HG03575 (cell line): ENCODE results near the gene POLR2F.
"Not testable (repeated sequence)": the region's sequence is repeated elsewhere in the genome, so short reads cannot be mapped to it uniquely, and the experiment has no call there.

ENCODE experiments used
- ATAC-seq: cut with Tn5 transposase; IDR thresholded peaks from one replicate; pipeline ENCODE4 v1.9.1; 2021; ENCODE audit not compliant: unreplicated experiment, insufficient number of reproducible peaks, low FRiP score; ENCODE audit errors: extremely low read depth

The POLR2F gene

GRCh38 chr22:37947142-37947795, 6.2 kb upstream of the POLR2F start:
- not testable (repeated sequence) for ATAC-seq

GRCh38 chr22:37951305-37951704, 2.2 kb upstream of the POLR2F start:
- no peak for ATAC-seq

GRCh38 chr22:37952629-37953028, 870 bp upstream of the POLR2F start:
- not testable (repeated sequence) for ATAC-seq

- peak; percentile 9 for ATAC-seq
Observed at GRCh38 chr22:37953062-37953436, 450 bp upstream of the POLR2F start.

- no peak for ATAC-seq
Observed at GRCh38 chr22:37954686-37955085, 1.2 kb downstream of the POLR2F start.

GRCh38 chr22:37955825-37956397, 2.4 kb downstream of the POLR2F start:
- not testable (repeated sequence) for ATAC-seq

- ATAC-seq, result no peak
Observed at GRCh38 chr22:37957232-37957631, 3.7 kb downstream of the POLR2F start.

- no peak for ATAC-seq
Observed at GRCh38 chr22:37959231-37959825, 5.8 kb downstream of the POLR2F start.

- no peak for ATAC-seq
Observed at GRCh38 chr22:37961062-37961461, 7.6 kb downstream of the POLR2F start.

GRCh38 chr22:37965940-37966664, 12.6 kb downstream of the POLR2F start:
- no peak for ATAC-seq

GRCh38 chr22:37967147-37967546, 13.6 kb downstream of the POLR2F start:
- ATAC-seq, result no peak

- no peak for ATAC-seq
Observed at GRCh38 chr22:37967637-37968451, 14.3 kb downstream of the POLR2F start.

- ATAC-seq, result no peak
Observed at GRCh38 chr22:37968452-37969251, 15.2 kb downstream of the POLR2F start.

- no peak for ATAC-seq
Observed at GRCh38 chr22:37970864-37971263, 17.4 kb downstream of the POLR2F start.

- ATAC-seq, result no peak
Observed at GRCh38 chr22:37971475-37972434, 18.3 kb downstream of the POLR2F start.

GRCh38 chr22:37972527-37972926, 19.0 kb downstream of the POLR2F start:
- ATAC-seq, result no peak
